GM12878 (cell line): ENCODE measurements around the gene TUBAL3.

Experiments
- CREM ChIP-seq: IDR thresholded peaks from 2 replicates; pipeline ENCODE4 v1.6.1; 2014; ENCODE audit warnings: antibody characterized with exemption, low read depth
- EZH2 ChIP-seq: IDR thresholded peaks from 2 replicates; pipeline ENCODE4 v1.6.1; 2012; ENCODE audit warnings: low read depth, mild to moderate bottlenecking, control low read depth, inconsistent platforms, low read length, borderline replicate concordance; ENCODE audit not compliant: control insufficient read depth
- HDAC2 ChIP-seq: fragments of 200-600 bp; sonication (generic); IDR thresholded peaks from 2 replicates; pipeline ENCODE4 v1.6.1; 2017
- MAX ChIP-seq: IDR thresholded peaks from 2 replicates; pipeline ENCODE4 v1.6.1; 2012; ENCODE audit warnings: low read depth, low read length, improper control_type of control experiment
- MXI1 ChIP-seq: fragments of 150-350 bp; IDR thresholded peaks from 2 replicates; pipeline ENCODE4 v1.6.1; 2011; ENCODE audit warnings: low read depth, mild to moderate bottlenecking, inconsistent platforms, low read length, improper control_type of control experiment
- POLR2A ChIP-seq: IDR thresholded peaks from 2 replicates; pipeline ENCODE4 v1.6.1; 2011; ENCODE audit warnings: low read depth, mild to moderate bottlenecking, low read length
- POLR2AphosphoS5 ChIP-seq: IDR thresholded peaks from 2 replicates; pipeline ENCODE4 v1.6.1; 2011; ENCODE audit warnings: mild to moderate bottlenecking, low read length, inconsistent platforms
- REST ChIP-seq: IDR thresholded peaks from 2 replicates; pipeline ENCODE4 v1.6.1; 2012; ENCODE audit warnings: mild to moderate bottlenecking, low read depth, low read length
- SP1 ChIP-seq: IDR thresholded peaks from one replicate; pipeline ENCODE4 v1.6.1; 2011; ENCODE audit warnings: low read depth, low read length
- SRF ChIP-seq, 2 experiments: IDR thresholded peaks; 2 replicates each; pipeline ENCODE4 v1.6.1; 2011; ENCODE audit warnings: low read depth in 2 of 2, low read length in 2 of 2, mild to moderate bottlenecking in 1 of 2, moderate library complexity in 1 of 2
- ZNF274 ChIP-seq: IDR thresholded peaks from one replicate; pipeline ENCODE4 v1.8.0; 2011; ENCODE audit not compliant: insufficient read length, insufficient read depth

GRCh38 chr10:5364890-5365338 is 39.7 kb downstream of the TUBAL3 start, which contains the start of gene UCN3:
- TF ChIP-seq MXI1 (no peak), REST (no peak), SRF (IDR thresholded peaks at IDR 0.05; ENCODE audit: low read depth in 2 of 2, low read length in 2 of 2) (no peak), EZH2 (no peak), POLR2AphosphoS5 (no peak), SP1 (no peak), HDAC2 (no peak), POLR2A (no peak), ZNF274 (no peak), MAX (no peak), CREM (no peak)
